Activated CD4-positive, alpha-beta T cell treated with anti-CD3 and anti-CD28 coated beads, Interleukin-2, Interleukin-6, amounts not matched to agents 100 ng/mL and 50 ng/mL, durations not matched to agents 16 hours and 8 hours (primary cell): ENCODE measurements around the gene ZFYVE28.
A peak's percentile ranks its signal among the peaks of the same experiment; 100 is the strongest.

ENCODE experiments used
- DNase-seq: peaks from one replicate; pipeline ENCODE4 v3.0.0-alpha.2; 2020

Gene ZFYVE28

DNA sequence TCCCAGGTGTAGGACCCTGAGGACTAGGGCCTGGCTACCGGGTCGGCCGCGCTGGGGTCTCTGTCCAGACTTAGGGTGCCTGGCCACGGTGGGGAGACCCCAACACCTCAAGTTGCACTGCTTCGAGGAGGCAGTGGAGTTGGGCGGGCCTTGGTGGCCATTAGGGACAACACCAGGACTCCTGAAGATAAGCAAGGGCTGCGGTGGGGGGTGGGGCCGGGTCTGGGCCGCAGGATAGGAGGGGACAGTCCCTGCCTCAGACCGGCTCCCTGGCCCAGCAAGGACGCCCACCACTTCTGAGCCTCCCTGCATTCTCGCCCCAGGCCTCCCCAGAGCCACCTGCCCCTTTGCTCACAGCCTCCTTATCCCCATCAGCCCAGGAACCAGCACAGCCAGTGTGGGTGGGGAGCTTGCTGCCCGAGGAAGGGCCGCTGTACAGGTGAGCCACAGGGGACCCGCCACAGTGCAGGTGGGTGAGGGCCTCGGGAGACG, 151.1 kb downstream of the ZFYVE28 start:
- no peak for DNase-seq

DNA sequence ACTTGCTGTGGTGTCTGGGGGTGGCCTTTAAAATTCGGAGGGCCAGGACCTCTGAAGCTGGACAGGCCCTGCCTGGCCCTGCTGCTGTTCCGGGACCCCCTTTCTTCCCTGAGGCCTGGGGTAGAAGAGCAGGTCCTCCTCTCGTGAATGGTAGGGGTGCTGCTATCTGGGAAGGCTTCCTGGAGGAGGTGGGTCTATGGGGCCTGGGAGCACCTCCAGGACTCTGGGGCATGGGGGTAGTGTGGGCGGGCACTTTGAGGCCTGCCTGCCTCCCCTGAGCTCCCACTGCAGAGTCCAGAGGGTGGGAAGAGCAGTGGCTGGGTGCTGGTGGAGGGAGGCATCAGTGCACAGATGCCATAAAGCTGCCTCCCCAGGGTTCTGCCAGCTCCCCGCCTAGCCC, 151.6 kb downstream of the ZFYVE28 start:
- DNase-seq, result no peak

DNA sequence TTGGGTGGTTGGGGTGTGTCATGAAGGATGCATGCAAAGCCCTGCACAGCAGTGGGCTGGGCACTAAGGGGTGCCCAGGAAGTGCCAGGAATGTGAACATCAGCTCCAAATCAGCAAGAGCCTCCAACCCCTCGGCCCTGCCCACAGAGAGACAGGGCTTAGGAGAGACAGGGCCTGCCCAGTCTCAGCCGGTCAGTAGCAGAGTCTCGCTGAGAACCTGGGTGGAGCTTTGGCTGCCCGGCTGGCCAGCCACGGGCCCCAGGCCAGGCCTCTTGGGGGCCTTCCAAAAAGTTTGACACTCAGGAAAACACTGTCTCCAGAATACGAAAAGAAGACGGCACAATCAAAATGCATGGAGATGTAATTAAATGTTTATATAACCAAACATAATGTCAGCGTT, 152.3 kb downstream of the ZFYVE28 start:
- no peak for DNase-seq

DNA sequence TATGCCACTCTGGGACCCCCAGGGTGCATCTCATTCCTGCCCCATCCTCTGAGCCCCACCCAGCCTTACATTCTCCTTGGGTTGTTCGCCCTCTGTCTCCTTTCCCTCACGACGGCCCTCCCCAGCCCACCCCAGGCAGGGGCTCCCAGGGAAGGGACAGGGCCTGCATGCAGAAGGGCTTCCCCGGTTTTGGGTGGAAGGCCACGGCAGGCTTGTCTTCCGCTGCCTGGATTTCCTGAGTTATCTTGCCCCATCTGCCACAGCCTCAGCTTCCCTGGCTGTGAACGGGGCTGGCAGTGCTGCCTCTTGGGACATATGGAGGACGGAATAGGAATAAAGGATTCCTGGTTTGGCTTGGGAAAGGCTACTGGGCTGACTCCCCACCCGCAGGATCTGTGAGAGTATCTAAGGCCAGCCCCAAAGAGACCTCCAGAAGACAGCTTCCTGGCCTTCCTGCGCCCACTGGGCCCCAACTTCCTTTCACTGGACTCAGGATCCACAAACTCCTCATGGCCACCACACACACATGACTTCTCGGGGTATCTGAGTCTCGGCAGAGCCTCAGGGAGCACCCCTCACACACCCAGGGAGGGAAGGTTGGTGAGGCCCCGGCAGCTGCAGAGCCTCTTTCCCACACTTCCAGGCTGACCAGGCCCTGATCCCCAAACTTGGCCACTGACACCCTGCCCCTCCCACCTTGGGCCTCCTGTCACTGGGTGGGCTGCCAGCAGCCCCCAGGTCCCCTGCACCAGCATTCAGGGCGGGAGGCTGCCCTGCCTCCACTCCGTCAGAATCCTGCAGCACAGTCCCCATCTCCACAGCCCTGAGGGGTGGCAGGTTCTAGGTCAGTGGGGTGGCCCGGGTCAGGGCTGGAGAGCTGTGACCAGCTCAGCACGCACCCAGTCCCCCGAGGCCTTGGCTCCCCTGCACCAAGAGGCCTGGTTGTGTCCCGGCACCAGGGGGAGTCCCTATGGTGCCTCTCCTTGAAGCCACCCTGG, 153.0 kb downstream of the ZFYVE28 start:
- DNase-seq, result no peak

DNA sequence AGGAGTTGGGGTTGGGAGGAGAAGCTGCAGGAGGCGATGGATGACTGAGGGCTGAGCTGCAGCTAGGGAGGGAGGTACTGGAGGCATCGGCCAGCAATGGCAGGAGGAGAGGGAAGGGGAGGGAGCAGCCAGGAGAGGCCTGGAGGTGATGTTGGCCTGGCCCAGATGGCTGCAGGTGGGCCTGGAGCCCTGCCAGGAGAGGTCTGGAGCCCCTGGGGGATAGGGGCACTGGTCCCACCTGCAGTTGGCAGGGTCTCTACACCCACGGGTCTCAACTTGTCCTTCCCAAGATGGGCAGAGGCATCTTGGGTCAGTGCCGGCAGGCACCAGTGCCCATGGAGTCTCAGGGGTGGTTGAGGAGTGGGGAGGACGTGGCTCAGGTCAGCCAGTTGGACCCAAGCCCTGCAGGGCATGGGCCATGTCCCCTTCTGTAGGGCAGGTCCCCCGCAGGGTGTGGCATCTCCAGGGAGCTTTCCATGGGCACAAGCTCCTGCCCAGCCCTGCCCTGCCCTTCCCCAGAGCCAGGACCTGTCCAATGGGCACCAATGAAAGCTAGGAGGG, 153.9 kb downstream of the ZFYVE28 start:
- no peak for DNase-seq

DNA sequence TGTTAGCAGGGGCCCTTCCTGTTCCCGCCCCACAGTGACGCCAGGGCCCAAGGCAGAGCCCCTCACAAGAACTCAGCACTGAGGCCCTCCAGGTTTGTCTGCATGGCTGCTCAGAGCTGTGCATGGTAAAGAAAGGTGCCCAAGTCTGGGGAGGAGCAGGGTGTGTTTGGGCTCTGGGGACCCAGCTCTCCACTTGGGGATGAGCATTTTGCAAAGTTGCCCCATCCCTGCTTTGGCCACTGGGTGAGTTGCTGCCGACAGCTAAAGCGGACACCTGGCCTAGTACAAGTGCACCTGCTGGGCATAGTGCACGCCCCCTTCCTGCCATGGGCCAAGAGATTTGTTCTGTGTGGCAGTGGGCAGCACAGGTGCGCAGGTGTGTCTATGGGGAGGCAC, 154.5 kb downstream of the ZFYVE28 start:
- no peak for DNase-seq

DNA sequence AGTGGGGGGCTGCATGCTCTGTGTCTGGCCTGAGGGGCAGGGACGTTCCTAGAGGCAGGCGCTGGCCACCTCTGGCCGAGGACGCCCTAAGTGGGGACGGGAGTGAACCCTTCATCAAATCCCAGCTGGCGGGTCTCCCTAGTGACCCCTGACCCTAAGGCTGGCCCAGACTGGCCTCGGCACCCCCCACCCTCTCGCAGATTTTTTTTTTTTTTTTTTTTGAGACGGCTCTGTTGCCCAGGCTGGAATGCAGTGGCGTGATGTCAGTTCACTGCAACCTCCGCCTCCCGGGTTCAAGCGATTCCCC, 155.5 kb downstream of the ZFYVE28 start:
- no peak for DNase-seq

DNA sequence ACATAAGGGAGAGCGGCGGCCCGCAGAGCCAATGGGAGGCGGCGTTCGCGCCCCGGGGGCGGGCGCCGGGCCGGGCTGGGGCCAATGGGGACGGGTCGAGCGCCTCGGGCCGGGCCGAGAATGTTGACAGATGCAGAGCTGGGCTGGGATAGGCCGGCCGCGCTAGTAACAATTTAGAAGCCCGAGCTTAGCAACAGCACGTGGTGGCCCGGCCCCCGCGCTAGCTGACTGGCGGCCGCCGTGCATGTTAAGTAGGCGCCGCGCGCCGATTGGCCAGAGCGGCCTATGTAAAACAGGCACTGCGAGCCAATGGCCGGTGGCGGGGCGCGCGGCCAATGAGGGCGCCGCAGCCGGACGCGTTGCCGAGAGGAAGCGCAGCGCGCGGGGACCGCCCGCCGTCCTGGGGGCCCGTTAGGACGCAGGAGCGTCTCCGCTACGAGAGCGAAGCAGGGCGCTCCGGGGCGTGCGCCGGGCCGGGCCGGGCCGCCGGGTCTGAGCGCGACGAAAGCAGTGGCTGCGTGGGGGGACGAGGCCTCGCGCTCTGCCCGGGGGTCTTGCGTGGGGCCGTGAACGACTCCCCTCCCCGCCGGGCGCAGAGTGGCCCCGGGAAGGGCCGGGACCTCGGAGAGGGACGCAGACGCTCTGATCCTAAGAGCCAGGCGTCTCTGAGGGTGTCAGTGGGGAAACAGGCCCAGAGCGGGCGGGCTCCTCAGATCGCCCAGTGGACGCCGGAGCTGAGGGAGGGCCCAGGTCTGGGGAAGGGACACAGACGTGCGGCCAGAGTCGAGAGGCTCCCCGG, 156.1 kb downstream of the ZFYVE28 start:
- peak; percentile 99 for DNase-seq

DNA sequence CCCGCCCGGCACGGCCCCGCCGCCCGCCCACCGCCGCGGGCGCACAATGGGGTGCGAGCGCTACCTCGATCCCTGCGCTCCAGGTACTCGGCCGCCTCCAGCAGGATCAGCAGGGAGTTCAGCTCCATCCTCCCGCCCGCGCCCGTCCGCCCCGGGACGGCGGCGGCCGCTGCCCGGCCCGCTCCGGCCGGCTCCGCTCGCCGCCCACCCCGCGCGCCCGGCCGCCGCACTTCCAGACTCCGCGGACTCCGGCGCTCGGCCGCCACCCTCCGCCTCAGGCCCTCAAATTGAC, 156.6 kb downstream of the ZFYVE28 start, which contains the start of gene MXD4:
Gene MXD4, minus strand, starts transcription at position 257 of the 292 bp plus-strand sequence. Its CDS starts 129 bp downstream, at position 128.
- no peak for DNase-seq

DNA sequence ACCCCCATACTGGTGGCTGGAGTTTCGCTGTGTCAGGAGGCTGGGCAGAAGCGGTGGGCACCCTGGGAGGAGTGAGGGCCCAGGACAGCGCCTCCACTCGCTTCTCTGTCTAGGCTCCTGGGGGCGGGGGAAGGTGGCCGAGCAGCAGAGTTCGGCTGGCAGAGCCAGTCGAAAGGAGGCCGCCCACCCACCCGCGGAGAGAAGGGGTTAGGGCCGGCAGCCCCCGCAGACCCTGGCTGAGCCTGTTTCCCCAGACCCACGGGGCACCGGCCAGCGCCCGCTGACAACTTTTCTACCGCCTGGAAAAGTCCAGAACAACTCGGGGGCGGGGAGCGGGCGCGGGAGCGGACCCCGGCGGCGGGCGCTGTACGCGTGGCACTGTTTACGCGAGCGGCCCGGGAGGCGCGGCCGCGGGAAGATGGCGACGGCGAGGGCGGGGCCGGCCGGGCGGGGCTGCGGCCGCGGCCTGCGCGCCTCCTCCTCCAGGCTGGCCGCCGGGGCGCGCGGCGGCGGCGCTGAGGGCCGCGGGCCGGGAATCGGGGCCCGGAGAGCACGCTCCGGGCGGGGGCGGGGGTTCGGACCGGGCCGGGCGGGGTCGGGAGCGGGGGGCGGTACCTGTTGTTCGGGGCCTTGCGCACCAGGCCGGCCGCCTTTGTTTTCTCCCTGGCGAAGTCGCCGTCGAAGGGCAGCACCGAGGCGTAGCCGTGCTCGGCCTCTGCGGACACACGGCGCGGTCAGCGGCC, 157.2 kb downstream of the ZFYVE28 start:
- DNase-seq, result peak; percentile 60

DNA sequence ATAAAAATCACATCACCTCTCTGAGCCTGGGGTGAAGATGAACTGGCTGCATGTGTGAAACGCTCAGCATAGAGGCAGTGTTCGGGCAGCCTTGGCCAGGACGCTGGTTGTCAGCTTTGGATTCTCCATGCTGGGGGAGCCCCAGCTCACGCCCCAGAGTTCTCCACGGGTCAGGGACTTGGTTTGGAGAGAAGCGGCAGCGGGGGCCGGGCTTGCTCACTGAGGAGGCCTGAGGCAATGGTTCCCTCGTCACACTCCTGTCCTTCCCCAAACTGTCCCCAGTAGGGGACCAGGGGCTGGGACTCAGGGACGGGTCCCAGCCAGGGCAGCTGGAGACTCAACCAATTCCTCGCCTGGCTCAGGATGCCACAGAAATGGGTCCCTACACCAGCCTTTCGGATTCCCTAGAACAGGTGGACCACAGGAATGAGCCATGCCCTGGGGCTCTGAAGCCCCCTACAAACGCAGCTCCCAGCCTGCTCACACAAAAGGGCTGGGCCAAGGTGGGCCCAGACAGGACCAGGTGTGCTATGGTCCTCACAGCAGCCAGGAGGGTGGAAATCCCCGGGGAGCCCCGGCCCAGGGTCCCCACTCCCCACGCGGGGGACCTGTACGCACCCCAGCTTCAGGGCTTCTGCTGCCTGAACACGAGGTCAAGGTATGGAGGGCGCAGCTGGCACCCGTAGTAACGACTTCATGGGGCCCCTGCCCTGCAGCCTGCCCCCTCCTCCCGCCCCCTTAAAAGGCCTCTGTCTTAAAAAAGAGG, 157.9 kb downstream of the ZFYVE28 start:
- DNase-seq, result no peak

DNA sequence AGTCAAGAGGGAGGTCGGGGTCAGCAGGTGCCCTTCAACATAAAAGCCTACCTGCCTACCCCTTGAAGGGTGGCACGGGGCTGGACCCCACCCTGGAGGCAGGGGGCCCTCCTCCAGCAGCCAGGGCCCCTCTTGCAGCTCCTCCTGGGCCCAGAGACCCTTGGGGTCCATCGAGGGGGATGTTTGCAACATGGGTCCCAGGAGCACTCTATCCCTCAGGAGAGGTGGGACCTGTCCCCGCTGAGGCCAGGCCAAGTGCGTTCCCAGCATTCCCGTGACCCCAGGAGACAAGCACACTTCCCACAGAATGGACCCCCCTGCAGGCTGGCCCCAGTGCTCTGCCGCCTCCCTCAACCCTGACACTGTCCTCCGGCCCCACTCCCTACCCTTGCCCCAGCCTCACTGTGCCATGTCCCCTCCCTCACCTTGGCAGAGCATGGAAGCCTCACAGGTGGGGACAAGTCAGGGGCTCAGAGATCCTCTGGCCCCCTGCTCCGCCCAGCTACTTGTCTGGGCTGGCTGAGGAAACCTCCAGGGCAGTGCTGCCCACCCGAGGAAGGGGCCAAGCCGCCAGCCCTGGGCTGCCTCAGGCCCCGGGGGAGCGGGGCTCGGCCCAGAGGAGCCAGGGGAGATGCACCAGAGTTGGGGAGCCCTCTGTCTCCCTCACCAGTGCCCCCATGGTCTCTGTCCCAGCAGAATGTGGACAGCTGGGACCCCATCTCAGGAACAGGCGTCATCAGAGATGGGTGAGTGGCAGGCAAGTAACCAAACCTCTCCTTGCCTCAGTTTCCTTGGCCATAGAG, 158.7 kb downstream of the ZFYVE28 start:
- no peak for DNase-seq

DNA sequence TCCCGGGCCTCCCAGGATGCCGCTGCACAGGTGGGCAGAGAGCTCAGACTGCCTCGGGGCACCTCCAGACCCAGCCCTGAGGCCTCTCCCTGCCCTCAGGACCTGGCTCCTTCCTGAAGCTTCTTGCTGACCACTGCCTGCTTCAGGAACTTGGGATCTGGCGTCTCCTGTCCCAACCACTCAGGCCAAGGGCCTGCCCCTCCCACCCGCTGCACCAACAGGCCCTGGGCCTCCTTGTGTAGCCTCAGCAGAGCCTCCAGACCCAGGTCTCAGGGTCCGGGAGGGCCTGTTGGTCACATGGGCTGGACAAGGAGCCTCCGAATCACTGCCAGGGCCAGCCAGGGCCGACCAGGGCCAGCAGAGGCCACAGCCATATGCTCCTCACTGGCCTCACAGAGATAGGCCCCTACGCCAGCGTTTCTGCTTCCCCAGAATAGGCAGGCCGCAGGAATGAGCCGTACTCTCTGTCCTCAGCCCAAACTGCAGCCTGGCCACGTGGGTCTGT, 159.4 kb downstream of the ZFYVE28 start:
- no peak for DNase-seq

DNA sequence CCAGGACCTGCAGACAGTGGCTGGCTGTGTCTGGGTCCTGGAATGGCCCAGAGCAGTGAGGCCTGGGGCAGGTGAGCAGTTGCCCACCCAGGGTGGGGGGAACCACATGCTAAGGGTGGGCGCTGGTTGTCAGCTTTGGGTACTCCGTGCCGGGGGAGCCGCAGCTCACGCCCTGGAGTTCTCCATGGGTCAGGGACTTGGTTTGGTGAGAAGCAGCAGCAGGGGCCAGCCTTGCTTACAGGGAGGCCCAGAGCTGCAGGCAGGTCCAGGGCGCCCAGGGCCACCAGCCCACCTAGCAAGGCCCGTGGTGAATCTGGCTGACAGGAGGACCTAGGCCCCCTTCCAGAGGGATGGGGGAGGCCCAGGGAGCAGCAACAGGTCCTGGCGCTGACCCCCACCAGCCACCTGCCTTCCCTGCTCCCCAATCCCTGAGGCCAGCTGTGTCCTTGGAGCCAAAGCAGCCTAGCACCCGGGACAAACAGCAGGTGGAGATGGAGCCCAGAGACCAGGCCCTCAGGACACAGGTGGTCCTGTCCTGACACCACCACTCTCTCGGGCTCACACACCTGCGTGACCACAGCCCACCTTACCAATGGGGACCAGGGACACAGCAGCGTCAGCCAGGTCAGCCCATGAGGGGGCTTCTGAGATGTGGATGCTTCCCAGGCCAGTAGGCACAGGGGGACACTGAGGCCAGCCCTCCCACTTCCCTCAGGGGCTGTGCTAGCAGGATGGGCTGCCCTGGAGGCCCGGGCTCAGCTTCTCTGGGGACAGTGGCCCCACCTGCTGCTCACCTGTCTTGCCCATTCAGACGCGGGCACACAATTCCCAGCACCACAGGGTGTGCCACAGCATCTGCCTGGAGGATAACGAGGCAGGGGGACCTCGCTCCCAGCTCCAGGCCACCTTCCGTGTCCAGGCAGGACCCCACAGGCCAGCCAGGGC, 160.1 kb downstream of the ZFYVE28 start:
- no peak for DNase-seq

DNA sequence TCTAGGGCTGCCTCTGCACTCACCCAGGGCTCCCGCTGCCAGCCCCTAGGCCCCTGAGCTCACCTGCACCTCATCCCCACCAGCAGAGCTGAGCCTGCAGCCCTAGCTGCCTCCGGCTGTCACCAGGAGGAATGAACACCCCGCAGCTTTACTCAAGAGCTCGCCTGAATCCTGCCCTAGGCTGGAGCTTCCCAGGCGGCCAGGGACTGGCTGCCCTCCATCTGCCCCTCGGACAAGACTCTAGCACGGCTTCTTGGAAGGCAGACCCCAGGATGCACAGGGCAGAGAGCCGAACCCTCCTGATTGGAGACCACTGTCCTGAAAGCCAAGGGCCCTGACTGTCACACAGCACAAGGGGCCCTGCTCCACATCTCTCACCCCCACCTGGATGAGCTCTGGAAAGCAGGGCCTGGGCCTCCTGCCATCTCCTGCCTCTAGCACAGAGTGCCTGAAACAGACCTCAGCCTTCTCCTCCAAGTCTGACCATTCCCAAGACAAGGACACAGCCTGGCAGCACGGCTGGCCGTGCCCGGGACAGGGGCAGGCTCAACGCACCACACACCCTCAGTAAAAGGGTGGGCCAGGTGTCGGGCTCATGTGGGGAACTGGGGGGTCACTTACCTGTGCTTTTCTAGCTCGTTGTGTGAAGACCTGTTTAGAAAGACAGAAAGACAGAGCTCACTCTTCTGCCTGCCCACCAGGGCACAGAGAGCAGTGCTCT, 160.9 kb downstream of the ZFYVE28 start:
- DNase-seq, result no peak

DNA sequence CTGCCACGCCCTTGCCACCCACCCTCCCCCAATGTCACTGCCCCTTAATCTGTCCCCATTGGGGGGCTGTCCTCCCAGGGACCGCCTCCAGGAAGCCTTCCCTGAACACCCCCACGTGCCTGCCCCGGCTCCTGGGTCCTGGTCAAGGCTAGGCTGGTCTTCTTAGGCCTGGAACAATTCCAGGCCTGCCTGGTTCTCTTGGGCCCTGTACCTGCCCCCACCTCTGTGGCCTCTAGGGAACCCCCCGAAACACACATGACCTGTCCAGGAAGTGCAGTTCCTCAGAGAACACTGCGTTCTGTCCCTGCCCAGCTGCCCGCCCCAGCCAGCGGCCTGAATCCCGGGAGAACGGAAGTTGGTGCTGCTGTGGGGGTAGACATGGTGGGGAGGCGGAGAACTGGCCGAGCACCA, 161.7 kb downstream of the ZFYVE28 start:
- no peak for DNase-seq

DNA sequence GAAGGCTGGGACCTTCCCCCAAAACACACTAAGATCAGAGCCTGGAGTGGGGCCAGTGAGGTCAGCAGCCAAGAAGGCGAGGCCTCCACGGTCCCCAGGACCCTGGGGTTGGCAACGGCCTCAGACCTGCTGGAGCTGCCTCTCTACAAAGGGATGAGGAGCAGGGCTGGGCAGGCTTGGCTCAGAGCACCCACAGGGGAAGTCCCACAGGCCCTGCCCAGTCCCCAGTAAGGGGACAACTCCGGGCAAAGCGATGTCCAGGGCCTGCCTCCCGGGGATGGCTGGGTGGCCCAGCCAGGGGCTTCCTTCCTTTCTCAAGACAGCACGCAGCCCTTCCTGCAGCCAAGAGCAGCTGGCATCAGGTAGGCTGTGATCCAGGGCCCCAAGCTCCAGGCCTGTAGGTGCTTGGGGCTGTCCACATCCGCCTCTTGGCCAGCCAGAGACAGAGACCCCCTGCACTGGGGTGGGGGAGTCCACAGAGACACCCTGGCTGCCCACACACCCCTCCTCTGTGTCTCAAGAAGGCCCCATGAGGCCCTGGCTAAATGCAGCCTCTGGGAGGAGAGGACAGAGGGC, 162.2 kb downstream of the ZFYVE28 start:
- no peak for DNase-seq

DNA sequence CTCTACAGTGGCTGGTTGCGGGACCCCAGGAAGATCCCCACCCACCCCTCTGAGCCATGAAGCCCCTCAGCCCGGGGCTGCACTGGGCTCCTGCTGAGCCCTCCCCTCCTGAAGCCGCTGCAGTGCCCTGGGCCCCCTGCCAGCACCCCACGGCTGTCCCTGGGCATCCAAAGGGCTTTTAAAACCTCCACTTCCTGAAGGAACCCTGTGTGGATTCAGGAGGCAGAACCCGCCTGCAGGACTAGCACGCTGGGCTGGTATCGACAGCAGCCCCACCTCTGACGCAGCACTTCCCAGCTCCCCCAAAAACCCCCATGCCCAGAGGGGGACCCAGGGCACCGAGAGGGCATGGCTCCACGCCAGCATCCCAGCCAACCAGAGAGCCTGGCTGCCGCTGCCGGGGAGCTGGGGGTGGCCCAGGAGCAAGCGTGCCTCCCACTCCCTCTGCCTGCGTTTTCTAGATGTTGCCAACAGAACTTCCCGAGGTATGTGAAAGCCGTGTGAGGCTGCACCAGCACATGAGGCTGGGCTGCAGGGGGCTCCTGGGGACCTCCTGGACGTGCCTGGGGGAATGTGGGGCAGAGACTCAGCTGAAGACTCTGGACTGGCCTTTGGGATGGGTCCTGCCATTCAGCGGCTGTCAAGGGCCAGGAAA, 162.8 kb downstream of the ZFYVE28 start:
- no peak for DNase-seq
